Measurements from ENCODE around the gene C6orf120. TPM values are rescaled to one million over a fixed set of nuclear protein-coding genes. Genes with fewer than 3 reads are reported as not detected.

Gene C6orf120
- total and polyA plus RNA-seq, 2 of the 13 experiments (the other 11 are each of a cell fraction or from before 2014, with no cell fraction given) = 21.7 to 29.9 TPM

- TF ChIP-seq, protein P1, sequence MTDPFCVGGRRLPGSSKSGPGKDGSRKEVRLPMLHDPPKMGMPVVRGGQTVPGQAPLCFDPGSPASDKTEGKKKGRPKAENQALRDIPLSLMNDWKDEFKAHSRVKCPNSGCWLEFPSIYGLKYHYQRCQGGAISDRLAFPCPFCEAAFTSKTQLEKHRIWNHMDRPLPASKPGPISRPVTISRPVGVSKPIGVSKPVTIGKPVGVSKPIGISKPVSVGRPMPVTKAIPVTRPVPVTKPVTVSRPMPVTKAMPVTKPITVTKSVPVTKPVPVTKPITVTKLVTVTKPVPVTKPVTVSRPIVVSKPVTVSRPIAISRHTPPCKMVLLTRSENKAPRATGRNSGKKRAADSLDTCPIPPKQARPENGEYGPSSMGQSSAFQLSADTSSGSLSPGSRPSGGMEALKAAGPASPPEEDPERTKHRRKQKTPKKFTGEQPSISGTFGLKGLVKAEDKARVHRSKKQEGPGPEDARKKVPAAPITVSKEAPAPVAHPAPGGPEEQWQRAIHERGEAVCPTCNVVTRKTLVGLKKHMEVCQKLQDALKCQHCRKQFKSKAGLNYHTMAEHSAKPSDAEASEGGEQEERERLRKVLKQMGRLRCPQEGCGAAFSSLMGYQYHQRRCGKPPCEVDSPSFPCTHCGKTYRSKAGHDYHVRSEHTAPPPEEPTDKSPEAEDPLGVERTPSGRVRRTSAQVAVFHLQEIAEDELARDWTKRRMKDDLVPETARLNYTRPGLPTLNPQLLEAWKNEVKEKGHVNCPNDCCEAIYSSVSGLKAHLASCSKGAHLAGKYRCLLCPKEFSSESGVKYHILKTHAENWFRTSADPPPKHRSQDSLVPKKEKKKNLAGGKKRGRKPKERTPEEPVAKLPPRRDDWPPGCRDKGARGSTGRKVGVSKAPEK (CRISPR knock-in tag; IDR thresholded peaks at IDR 0.05; ENCODE audit: borderline replicate concordance) = no peak
- TF ChIP-seq UBTF (CRISPR knock-in tag; IDR thresholded peaks at IDR 0.05) = peak; percentile 96
- TF ChIP-seq GMEB2 (CRISPR knock-in tag; IDR thresholded peaks at IDR 0.05; ENCODE audit: low read depth) = no peak
- peak; percentile 54 for TF ChIP-seq SKIL (CRISPR knock-in tag; IDR thresholded peaks at IDR 0.05; ENCODE audit: borderline replicate concordance)
- TF ChIP-seq FOXC1 (CRISPR knock-in tag; IDR thresholded peaks at IDR 0.05; ENCODE audit: borderline replicate concordance) = peak; percentile 94; the same call in 1 of the 2 replicates
- TF ChIP-seq NCOR1 (IDR thresholded peaks at IDR 0.05; ENCODE audit: borderline replicate concordance, low read length) = no peak
- peak; percentile 6; the same call in 1 of the 2 replicates for TF ChIP-seq MIXL1 (CRISPR knock-in tag; IDR thresholded peaks at IDR 0.05)
- peak; percentile 73 for TF ChIP-seq HIC2 (CRISPR knock-in tag; IDR thresholded peaks at IDR 0.05; ENCODE audit: low read depth)
- TF ChIP-seq, protein P2, sequence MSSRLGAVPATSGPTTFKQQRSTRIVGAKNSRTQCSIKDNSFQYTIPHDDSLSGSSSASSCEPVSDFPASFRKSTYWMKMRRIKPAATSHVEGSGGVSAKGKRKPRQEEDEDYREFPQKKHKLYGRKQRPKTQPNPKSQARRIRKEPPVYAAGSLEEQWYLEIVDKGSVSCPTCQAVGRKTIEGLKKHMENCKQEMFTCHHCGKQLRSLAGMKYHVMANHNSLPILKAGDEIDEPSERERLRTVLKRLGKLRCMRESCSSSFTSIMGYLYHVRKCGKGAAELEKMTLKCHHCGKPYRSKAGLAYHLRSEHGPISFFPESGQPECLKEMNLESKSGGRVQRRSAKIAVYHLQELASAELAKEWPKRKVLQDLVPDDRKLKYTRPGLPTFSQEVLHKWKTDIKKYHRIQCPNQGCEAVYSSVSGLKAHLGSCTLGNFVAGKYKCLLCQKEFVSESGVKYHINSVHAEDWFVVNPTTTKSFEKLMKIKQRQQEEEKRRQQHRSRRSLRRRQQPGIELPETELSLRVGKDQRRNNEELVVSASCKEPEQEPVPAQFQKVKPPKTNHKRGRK (CRISPR knock-in tag; IDR thresholded peaks at IDR 0.05) = no peak
- TF ChIP-seq TRIM24 (CRISPR knock-in tag; IDR thresholded peaks at IDR 0.05) = no peak
- peak; percentile 97 for TF ChIP-seq ZNF589 (CRISPR knock-in tag; conservative IDR thresholded peaks at IDR 0.05)
- TF ChIP-seq GRHL1 (CRISPR knock-in tag; conservative IDR thresholded peaks at IDR 0.05) = peak; percentile 32; the same call in 1 of the 2 replicates
- peak; percentile 74; the same call in 1 of the 2 replicates for TF ChIP-seq KLF13 (CRISPR knock-in tag; IDR thresholded peaks at IDR 0.05)
These were observed 22.7 kb downstream of the C6orf120 start, which contains the start of gene PHF10 (continued) for GRCh38 chr6:169724494-169725124.
